Ovary (tissue), 9 donors: ENCODE measurements around the gene OR10D3. TPM values are rescaled to one million over a fixed set of nuclear protein-coding genes. Genes with fewer than 3 reads are reported as not detected.

Source experiments
- DNase-seq, 5 donors: peaks; one replicate each; pipeline ENCODE4 v3.0.0-alpha.2; 2019 to 2020
- H3K27ac ChIP-seq, 2 donors: fragments of 200-600 bp; one replicate each; pipeline versions ENCODE4 v1.5.1 to v1.8.0; 2019 to 2022
- H3K27me3 ChIP-seq: fragments of 200-600 bp; one replicate; pipeline ENCODE4 v1.8.0; 2022
- H3K36me3 ChIP-seq: fragments of 200-600 bp; sonication (generic); one replicate; pipeline ENCODE4 v1.5.1; 2019
- H3K4me1 ChIP-seq: one replicate; pipeline ENCODE4 v1.8.1; 2013; ENCODE audit warnings: mild to moderate bottlenecking, moderate library complexity; ENCODE audit not compliant: insufficient read depth
- H3K4me3 ChIP-seq: fragments of 200-600 bp; sonication (generic); one replicate; pipeline ENCODE4 v1.5.1; 2017
- H3K9me3 ChIP-seq, 2 donors: fragments of 200-600 bp in 1 of 2; sonication (generic) in 1 of 2; one replicate each; pipeline versions ENCODE4 v1.5.1 to v1.8.1; 2013 to 2019; ENCODE audit warnings: mild to moderate bottlenecking in 1 of 2, moderate library complexity in 1 of 2
- CTCF ChIP-seq, 3 donors: fragments of 450-650 bp in 2 of 3; fragments of 200-600 bp in 1 of 3; IDR thresholded peaks; one replicate each; pipeline versions ENCODE4 v1.5.1 to v1.8.0; 2016 to 2022; ENCODE audit warnings: antibody characterized with exemption in 3 of 3, mild to moderate bottlenecking in 1 of 3
- EP300 ChIP-seq: sonication (generic); formaldehyde crosslinking; IDR thresholded peaks from one replicate; pipeline ENCODE4 v1.6.1; 2017; ENCODE audit warnings: antibody characterized with exemption
- POLR2A ChIP-seq: fragments of 450-650 bp; IDR thresholded peaks from one replicate; pipeline ENCODE4 v1.6.1; 2017; ENCODE audit warnings: antibody characterized with exemption, mild to moderate bottlenecking, moderate library complexity
- WGBS, 3 donors: extraction: QIAGEN DNeasy Blood & Tissue Kit in 1 of 3; methylation state at CpG; one replicate each; pipeline versions ENCODE4 v1.1.5 to v1.1.7; 2013 to 2017; 5-methylcytosine and 5-hydroxymethylcytosine counted together
- intact Hi-C, 4 donors: fragments of 100-400 bp; cut with DNase I; formaldehyde crosslinking; loops; one replicate each; pipeline versions ENCODE4 v1.11.0 to v1.15.1; 2022 to 2023
- polyA plus RNA-seq, 2 donors: library from polyadenylated mRNA; stranded (reverse); fragments of 200-250 nt in 1 of 2; fragments of 350-450 nt in 1 of 2; fragmentation: Illumina TruSeq in 1 of 2; extraction: RNeasy Lipid Tissue Mini Kit (QIAGEN cat#74804) in 1 of 2; gene quantifications; one replicate each; pipeline ENCODE4 v1.2.3, GENCODE V29; 2013 to 2014
- total RNA-seq, 7 donors: library from RNA; depleted of rRNA in 2 of 7; stranded (reverse); fragments of >200 nt in 2 of 7; fragmentation: NEBNext Ultra II Directional in 3 of 7; extraction: Animal tissue kit (Norgen Biotek cat#: 25700) in 3 of 7; gene quantifications; one replicate each; pipeline versions ENCODE4 v1.1.0 to v1.2.4, GENCODE V29; 2016 to 2023
- donor health status: DM: no; HTN: no; CAD: no; lungs with moderate emphysema.
- donor health status: DM: no; HTN: no; CAD: no.
- donor health status: Bipolar disorder and iron deficiency.
- donor health status: DM: yes; HTN: yes; CAD: no.
- donor health status: DM: no; HTN: no; CAD: no.
- donor health status: DM: yes; HTN: yes; CAD: no.

The OR10D3 gene
- total and polyA plus RNA-seq, 9 donors, result not detected

GRCh38 chr11:124152770-124153407, 30.3 kb upstream of the OR10D3 start:
- Histone ChIP-seq H3K4me1 (no peaks in the 10 kb centered on the region), H3K27me3 (no peaks in the 10 kb centered on the region), H3K9me3 (no peaks in the 10 kb centered on the region), H3K4me3 (no peak overlapping the region), H3K27ac (no peak overlapping the region), H3K36me3 (no peaks in the 10 kb centered on the region)
- no peak for DNase-seq
- WGBS, 3 donors, result 91 to 93% (median 92%) methylated on average over 3 of the region's 3 CpGs
- TF ChIP-seq EP300, result no peak
- no peak for TF ChIP-seq POLR2A
- TF ChIP-seq CTCF (IDR thresholded peaks at IDR 0.05), result no peak
- intact Hi-C loops, result no loop called here

GRCh38 chr11:124153821-124154220, 29.3 kb upstream of the OR10D3 start:
- WGBS, 3 donors, result 67 to 84% (median 74%) methylated on average over 2 of the region's 2 CpGs
- Histone ChIP-seq H3K4me3 (no peak overlapping the region), H3K27ac (no peak overlapping the region), H3K9me3 (no peaks in the 10 kb centered on the region), H3K27me3 (no peaks in the 10 kb centered on the region), H3K36me3 (no peaks in the 10 kb centered on the region), H3K4me1 (no peaks in the 10 kb centered on the region)
- intact Hi-C loops, result no loop called here
- no peak for TF ChIP-seq CTCF (IDR thresholded peaks at IDR 0.05)
- TF ChIP-seq POLR2A, result no peak
- TF ChIP-seq EP300, result no peak
- no peak for DNase-seq

GRCh38 chr11:124159481-124159880, 23.7 kb upstream of the OR10D3 start:
- Histone ChIP-seq H3K36me3 (no peaks in the 10 kb centered on the region), H3K27ac (no peak overlapping the region), H3K4me1 (no peaks in the 10 kb centered on the region), H3K4me3 (no peak overlapping the region), H3K9me3 (no peaks in the 10 kb centered on the region), H3K27me3 (no peaks in the 10 kb centered on the region)
- DNase-seq, result no peak
- intact Hi-C loops, result no loop called here
- TF ChIP-seq POLR2A (no peak), EP300 (no peak), CTCF (IDR thresholded peaks at IDR 0.05) (no peak)

- intact Hi-C loops, result loop anchor here in 1 of 4 donors (10.0 kb wide), 1 partner anchor 1654 kb away; no protein-coding TSS in a partner anchor
- no peak overlapping the region for H3K27ac ChIP-seq
- H3K36me3 ChIP-seq, result no peaks in the 10 kb centered on the region
- no peaks in the 10 kb centered on the region for H3K4me1 ChIP-seq
- no peak for DNase-seq
- H3K4me3 ChIP-seq, result no peak overlapping the region
- WGBS, 3 donors, result 66 to 78% (median 68%) methylated on average over 5 of the region's 5 CpGs
- no peaks in the 10 kb centered on the region for H3K9me3 ChIP-seq
- no peak for TF ChIP-seq EP300
- no peak for TF ChIP-seq CTCF (IDR thresholded peaks at IDR 0.05)
- no peak for TF ChIP-seq POLR2A
- no peaks in the 10 kb centered on the region for H3K27me3 ChIP-seq
These were observed 22.2 kb upstream of the OR10D3 start for GRCh38 chr11:124160986-124161385.
